ENCODE results near the gene C2CD5.

The C2CD5 gene

GRCh38 chr12:22541496-22542155 is 2.7 kb downstream of the C2CD5 start:
- peaks cover 11% of the 10 kb centered on the region for H3K79me1 ChIP-seq (replicated peaks; ENCODE audit: low read length, poor library complexity, severe bottlenecking)
- no peak overlapping the region for H4K91ac ChIP-seq (ENCODE audit: low read length)
- H3K27ac ChIP-seq (ENCODE audit: low read length, poor library complexity, severe bottlenecking): no peak overlapping the region
- no peak overlapping the region for H2BK12ac ChIP-seq (ENCODE audit: low read length in 2 of 2)
- no peak overlapping the region for H3K4ac ChIP-seq (ENCODE audit: low read depth in 1 of 2, low read length in 2 of 2)
- H3K4me2 ChIP-seq (ENCODE audit: low read length, poor library complexity, severe bottlenecking): no peak overlapping the region
- no peak overlapping the region for H3K4me3 ChIP-seq (ENCODE audit: insufficient read depth in 1 of 2, low read depth in 1 of 2, low read length in 2 of 2)
- H3K23ac ChIP-seq (ENCODE audit: low read length in 2 of 2): no peak overlapping the region
- H3K4me1 ChIP-seq (ENCODE audit: control insufficient read depth, insufficient read depth, low read depth, low read length): peaks cover 5% of the 10 kb centered on the region
- no peak overlapping the region for H2BK15ac ChIP-seq (ENCODE audit: low read depth, poor library complexity, severe bottlenecking)
- WGBS: 98% methylated on average over 5 of the region's 5 CpGs
- H3K9me3 ChIP-seq (ENCODE audit: control insufficient read depth, low read length): no peaks in the 10 kb centered on the region
- no peak overlapping the region for H2AK5ac ChIP-seq (ENCODE audit: low read length, severe bottlenecking)
- no peak overlapping the region for H3K18ac ChIP-seq (ENCODE audit: low read depth in 1 of 2, low read length in 2 of 2)
- H3K36me3 ChIP-seq (ENCODE audit: control insufficient read depth in 1 of 2, insufficient read depth in 2 of 2, low read depth in 1 of 2, low read length in 2 of 2): peaks cover 0 to 8% of the 10 kb centered on the region in 2 experiments
- no peak overlapping the region for H2AFZ ChIP-seq (ENCODE audit: low read depth, low read length)
- no peak overlapping the region for H3K14ac ChIP-seq (ENCODE audit: low read length in 2 of 2)
- no peak overlapping the region for H2BK120ac ChIP-seq (ENCODE audit: low read depth, low read length)
- no peak overlapping the region for H4K8ac ChIP-seq (ENCODE audit: low read length)
- H3K9ac ChIP-seq (ENCODE audit: low read length): no peak overlapping the region
- H3K27me3 ChIP-seq (ENCODE audit: control insufficient read depth in 1 of 2, insufficient read depth in 1 of 2, low read length in 2 of 2): no peaks in the 10 kb centered on the region
- no peak for DNase-seq
- H2BK5ac ChIP-seq (ENCODE audit: low read depth, low read length, poor library complexity, severe bottlenecking): no peak overlapping the region

DNA sequence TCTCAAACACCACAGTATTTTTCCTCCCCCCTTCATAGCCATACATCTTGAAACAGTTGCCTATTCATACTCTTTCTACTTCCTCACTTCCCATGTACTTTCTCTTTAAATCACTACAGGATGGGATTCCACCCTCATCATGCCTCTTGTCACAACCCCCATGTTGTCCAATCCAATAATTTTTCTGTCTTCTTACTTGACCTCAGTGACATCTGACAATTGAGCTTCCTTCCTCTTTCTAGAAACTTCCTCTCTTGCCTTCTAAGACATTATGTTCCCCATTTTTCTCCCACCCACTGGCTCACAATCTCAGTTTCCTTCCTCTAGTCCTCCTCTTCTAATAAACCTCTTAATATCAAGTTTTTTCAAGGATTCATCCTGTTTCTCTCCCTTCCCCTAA is 5.3 kb downstream of the C2CD5 start:
- no peaks in the 10 kb centered on the region for H3K27me3 ChIP-seq (ENCODE audit: control insufficient read depth in 1 of 2, insufficient read depth in 1 of 2, low read length in 2 of 2)
- H2AFZ ChIP-seq (ENCODE audit: low read depth, low read length): no peak overlapping the region

DNA sequence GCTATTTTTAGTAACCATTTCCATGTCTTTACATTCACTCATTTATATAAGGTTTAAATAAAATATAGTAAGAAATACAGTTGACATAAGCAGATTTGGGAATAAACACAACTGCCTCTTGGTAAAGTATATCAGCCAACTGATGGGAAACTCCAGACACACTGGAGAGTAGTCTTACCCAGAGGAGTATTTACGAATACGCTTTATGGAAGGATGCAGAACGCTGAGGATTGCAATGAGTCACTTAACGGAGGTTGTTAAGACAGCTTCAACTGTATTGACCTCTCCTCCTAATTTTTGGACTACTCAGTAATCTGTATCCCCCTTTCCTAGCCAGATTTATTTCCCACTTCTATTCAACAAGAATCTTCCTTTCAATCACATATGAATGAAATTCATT is 6.0 kb downstream of the C2CD5 start:
- Histone ChIP-seq H2BK15ac (ENCODE audit: low read depth, poor library complexity, severe bottlenecking) (no peak overlapping the region), H3K18ac (ENCODE audit: low read depth in 1 of 2, low read length in 2 of 2) (no peak overlapping the region), H3K4me1 (ENCODE audit: control insufficient read depth, insufficient read depth, low read depth, low read length) (no peaks in the 10 kb centered on the region), H4K8ac (ENCODE audit: low read length) (no peak overlapping the region), H3K9ac (ENCODE audit: low read length) (no peak overlapping the region), H3K4me3 (ENCODE audit: insufficient read depth in 1 of 2, low read depth in 1 of 2, low read length in 2 of 2) (no peak overlapping the region), H3K27ac (ENCODE audit: low read length, poor library complexity, severe bottlenecking) (no peak overlapping the region), H2BK12ac (ENCODE audit: low read length in 2 of 2) (no peak overlapping the region), H3K14ac (ENCODE audit: low read length in 2 of 2) (no peak overlapping the region), H2AK5ac (ENCODE audit: low read length, severe bottlenecking) (no peak overlapping the region), H3K36me3 (ENCODE audit: control insufficient read depth in 1 of 2, insufficient read depth in 2 of 2, low read depth in 1 of 2, low read length in 2 of 2) (peaks cover 0 to 13% of the 10 kb centered on the region in 2 experiments), H2BK5ac (ENCODE audit: low read depth, low read length, poor library complexity, severe bottlenecking) (no peak overlapping the region), H3K4ac (ENCODE audit: low read depth in 1 of 2, low read length in 2 of 2) (no peak overlapping the region), H3K4me2 (ENCODE audit: low read length, poor library complexity, severe bottlenecking) (no peak overlapping the region), H2BK120ac (ENCODE audit: low read depth, low read length) (no peak overlapping the region), H4K91ac (ENCODE audit: low read length) (no peak overlapping the region), H3K79me1 (replicated peaks; ENCODE audit: low read length, poor library complexity, severe bottlenecking) (peaks cover 11% of the 10 kb centered on the region), H2AFZ (ENCODE audit: low read depth, low read length) (no peak overlapping the region), H3K9me3 (ENCODE audit: control insufficient read depth, low read length) (no peaks in the 10 kb centered on the region), H3K23ac (ENCODE audit: low read length in 2 of 2) (no peak overlapping the region), H3K27me3 (ENCODE audit: control insufficient read depth in 1 of 2, insufficient read depth in 1 of 2, low read length in 2 of 2) (no peaks in the 10 kb centered on the region)
- DNase-seq: peak; percentile 66
- WGBS: 58% methylated on average over 4 of the region's 4 CpGs

More for the DNA sequence above, 5.3 kb downstream of the C2CD5 start:
- H3K36me3 ChIP-seq (ENCODE audit: control insufficient read depth in 1 of 2, insufficient read depth in 2 of 2, low read depth in 1 of 2, low read length in 2 of 2): peaks cover 0 to 8% of the 10 kb centered on the region in 2 experiments
- H2BK5ac ChIP-seq (ENCODE audit: low read depth, low read length, poor library complexity, severe bottlenecking): no peak overlapping the region
- DNase-seq: no peak
- H3K9me3 ChIP-seq (ENCODE audit: control insufficient read depth, low read length): no peaks in the 10 kb centered on the region
- H4K91ac ChIP-seq (ENCODE audit: low read length): no peak overlapping the region
- peaks cover 5% of the 10 kb centered on the region for H3K4me1 ChIP-seq (ENCODE audit: control insufficient read depth, insufficient read depth, low read depth, low read length)
- H3K79me1 ChIP-seq (replicated peaks; ENCODE audit: low read length, poor library complexity, severe bottlenecking): peaks cover 11% of the 10 kb centered on the region
- H3K18ac ChIP-seq (ENCODE audit: low read depth in 1 of 2, low read length in 2 of 2): no peak overlapping the region
- H4K8ac ChIP-seq (ENCODE audit: low read length): no peak overlapping the region
- no peak overlapping the region for H3K4me3 ChIP-seq (ENCODE audit: insufficient read depth in 1 of 2, low read depth in 1 of 2, low read length in 2 of 2)
- no peak overlapping the region for H3K9ac ChIP-seq (ENCODE audit: low read length)
- no peak overlapping the region for H2BK120ac ChIP-seq (ENCODE audit: low read depth, low read length)
- no peak overlapping the region for H3K4me2 ChIP-seq (ENCODE audit: low read length, poor library complexity, severe bottlenecking)
- no peak overlapping the region for H3K27ac ChIP-seq (ENCODE audit: low read length, poor library complexity, severe bottlenecking)
- H2BK15ac ChIP-seq (ENCODE audit: low read depth, poor library complexity, severe bottlenecking): no peak overlapping the region
- H2BK12ac ChIP-seq (ENCODE audit: low read length in 2 of 2): no peak overlapping the region
- H2AK5ac ChIP-seq (ENCODE audit: low read length, severe bottlenecking): no peak overlapping the region
- H3K14ac ChIP-seq (ENCODE audit: low read length in 2 of 2): no peak overlapping the region
- H3K23ac ChIP-seq (ENCODE audit: low read length in 2 of 2): no peak overlapping the region
- no peak overlapping the region for H3K4ac ChIP-seq (ENCODE audit: low read depth in 1 of 2, low read length in 2 of 2)

- 88% methylated on average over 2 of the region's 3 CpGs for WGBS
These were observed 7.3 kb downstream of the C2CD5 start for GRCh38 chr12:22536971-22537544.

More at GRCh38 chr12:22536971-22537544, 7.3 kb downstream of the C2CD5 start:
- Histone ChIP-seq H3K4me2 (ENCODE audit: low read length, poor library complexity, severe bottlenecking) (no peak overlapping the region), H3K27ac (ENCODE audit: low read length, poor library complexity, severe bottlenecking) (no peak overlapping the region), H2BK120ac (ENCODE audit: low read depth, low read length) (no peak overlapping the region), H3K9ac (ENCODE audit: low read length) (no peak overlapping the region), H3K79me1 (replicated peaks; ENCODE audit: low read length, poor library complexity, severe bottlenecking) (peaks cover 16% of the 10 kb centered on the region), H2AK5ac (ENCODE audit: low read length, severe bottlenecking) (no peak overlapping the region), H3K14ac (ENCODE audit: low read length in 2 of 2) (no peak overlapping the region), H3K4me3 (ENCODE audit: insufficient read depth in 1 of 2, low read depth in 1 of 2, low read length in 2 of 2) (no peak overlapping the region), H4K8ac (ENCODE audit: low read length) (no peak overlapping the region), H3K27me3 (ENCODE audit: control insufficient read depth in 1 of 2, insufficient read depth in 1 of 2, low read length in 2 of 2) (no peaks in the 10 kb centered on the region), H3K4me1 (ENCODE audit: control insufficient read depth, insufficient read depth, low read depth, low read length) (no peaks in the 10 kb centered on the region), H2BK12ac (ENCODE audit: low read length in 2 of 2) (no peak overlapping the region), H3K9me3 (ENCODE audit: control insufficient read depth, low read length) (no peaks in the 10 kb centered on the region), H2AFZ (ENCODE audit: low read depth, low read length) (no peak overlapping the region), H2BK15ac (ENCODE audit: low read depth, poor library complexity, severe bottlenecking) (no peak overlapping the region), H3K36me3 (ENCODE audit: control insufficient read depth in 1 of 2, insufficient read depth in 2 of 2, low read depth in 1 of 2, low read length in 2 of 2) (peaks cover 1 to 25% of the 10 kb centered on the region in 2 experiments), H3K4ac (ENCODE audit: low read depth in 1 of 2, low read length in 2 of 2) (no peak overlapping the region), H3K23ac (ENCODE audit: low read length in 2 of 2) (no peak overlapping the region), H2BK5ac (ENCODE audit: low read depth, low read length, poor library complexity, severe bottlenecking) (no peak overlapping the region), H4K91ac (ENCODE audit: low read length) (no peak overlapping the region), H3K18ac (ENCODE audit: low read depth in 1 of 2, low read length in 2 of 2) (no peak overlapping the region)
- peak; percentile 11 for DNase-seq

Measured in mesenchymal stem cell (in vitro differentiated cells and primary cell).